ENCODE results near the gene KIT.

Gene KIT

DNA sequence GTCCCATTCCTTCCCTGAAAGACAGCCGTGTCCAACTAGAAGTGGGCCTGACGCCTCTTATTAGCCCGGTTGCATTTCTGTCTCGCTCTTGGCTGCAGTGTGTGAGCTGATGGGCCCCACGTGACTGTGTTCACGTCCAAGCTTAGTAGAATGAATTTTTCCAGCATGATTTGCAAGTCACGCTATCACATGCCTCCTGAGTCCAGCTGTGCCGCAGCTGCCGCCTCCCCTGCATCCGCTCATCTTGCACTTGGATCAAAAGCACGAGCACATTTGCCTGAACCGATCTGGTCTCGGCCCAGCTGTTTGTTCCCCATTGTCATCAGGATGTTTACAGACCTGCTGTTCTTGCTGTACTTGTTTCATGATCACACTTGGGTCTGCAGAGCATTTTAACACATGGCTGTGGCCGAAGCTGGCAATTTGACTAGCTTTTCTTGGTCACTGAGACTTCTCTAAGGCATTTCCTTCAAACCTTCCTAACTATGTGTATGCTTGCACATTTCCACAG lies 126.5 kb downstream of the KIT start:
- no peaks in the 10 kb centered on the region for H3F3A ChIP-seq (ENCODE audit: insufficient read depth, low read length)
- H3K9me3 ChIP-seq (ENCODE audit: low read length), result no peaks in the 10 kb centered on the region
- no peaks in the 10 kb centered on the region for H3K9me2 ChIP-seq (ENCODE audit: low read depth, low read length)
- H3K9ac ChIP-seq (ENCODE audit: low read length), result no peak overlapping the region
- no peaks in the 10 kb centered on the region for H3K4me1 ChIP-seq (ENCODE audit: insufficient read depth, low read length, severe bottlenecking)
- no peak overlapping the region for H3K4me3 ChIP-seq (ENCODE audit: low read depth, low read length, poor library complexity, severe bottlenecking)
- H4K20me1 ChIP-seq (ENCODE audit: insufficient read depth, low read length), result no peaks in the 10 kb centered on the region
- no peaks in the 10 kb centered on the region for H3K36me3 ChIP-seq (ENCODE audit: insufficient read depth, low read length)
- no peak overlapping the region for H3K4me2 ChIP-seq (ENCODE audit: low read length)
- no peak for TF ChIP-seq EZH2 (IDR thresholded peaks at IDR 0.05; ENCODE audit: borderline replicate concordance, low read length)
- TF ChIP-seq, protein P1, sequence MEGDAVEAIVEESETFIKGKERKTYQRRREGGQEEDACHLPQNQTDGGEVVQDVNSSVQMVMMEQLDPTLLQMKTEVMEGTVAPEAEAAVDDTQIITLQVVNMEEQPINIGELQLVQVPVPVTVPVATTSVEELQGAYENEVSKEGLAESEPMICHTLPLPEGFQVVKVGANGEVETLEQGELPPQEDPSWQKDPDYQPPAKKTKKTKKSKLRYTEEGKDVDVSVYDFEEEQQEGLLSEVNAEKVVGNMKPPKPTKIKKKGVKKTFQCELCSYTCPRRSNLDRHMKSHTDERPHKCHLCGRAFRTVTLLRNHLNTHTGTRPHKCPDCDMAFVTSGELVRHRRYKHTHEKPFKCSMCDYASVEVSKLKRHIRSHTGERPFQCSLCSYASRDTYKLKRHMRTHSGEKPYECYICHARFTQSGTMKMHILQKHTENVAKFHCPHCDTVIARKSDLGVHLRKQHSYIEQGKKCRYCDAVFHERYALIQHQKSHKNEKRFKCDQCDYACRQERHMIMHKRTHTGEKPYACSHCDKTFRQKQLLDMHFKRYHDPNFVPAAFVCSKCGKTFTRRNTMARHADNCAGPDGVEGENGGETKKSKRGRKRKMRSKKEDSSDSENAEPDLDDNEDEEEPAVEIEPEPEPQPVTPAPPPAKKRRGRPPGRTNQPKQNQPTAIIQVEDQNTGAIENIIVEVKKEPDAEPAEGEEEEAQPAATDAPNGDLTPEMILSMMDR (IDR thresholded peaks at IDR 0.05; ENCODE audit: low read length), result no peak
- no peak overlapping the region for H3K27ac ChIP-seq (ENCODE audit: low read depth, low read length, poor library complexity, severe bottlenecking)
- H2AFZ ChIP-seq (ENCODE audit: low read length), result no peak overlapping the region
- no peaks in the 10 kb centered on the region for H3K79me2 ChIP-seq (ENCODE audit: insufficient read depth, low read length)
- H3K27me3 ChIP-seq (ENCODE audit: insufficient read depth, low read length), result no peaks in the 10 kb centered on the region

Data from OCI-LY1 (cell line).